Central memory CD8-positive, alpha-beta T cell (primary cell): ENCODE results near the gene GJD3.

Experiments used
- ATAC-seq: fragments of 150-1000 bp; cut with Tn5 transposase; replicated peaks from 2 replicates; pipeline ENCODE4 v1.10.0; 2022; ENCODE audit warnings: mild to moderate bottlenecking, moderate FRiP score, moderate number of reproducible peaks; ENCODE audit not compliant: poor library complexity, severe bottlenecking; ENCODE audit errors: extremely low read depth
- DNase-seq, 2 donors: peaks; one replicate each; pipeline ENCODE4 v3.0.0; 2021; ENCODE audit warnings: low spot score in 2 of 2
- H3K27ac Mint-ChIP-seq: one replicate; pipeline ENCODE4 v1.8.0; 2022; ENCODE audit warnings: low read depth, mild to moderate bottlenecking, moderate library complexity, mixed read lengths
- H3K27me3 Mint-ChIP-seq: one replicate; pipeline ENCODE4 v1.8.0; 2022; ENCODE audit warnings: mixed read lengths
- H3K36me3 Mint-ChIP-seq: one replicate; pipeline ENCODE4 v1.8.0; 2022; ENCODE audit warnings: mild to moderate bottlenecking, moderate library complexity, mixed read lengths; ENCODE audit not compliant: insufficient read depth
- H3K4me1 Mint-ChIP-seq: one replicate; pipeline ENCODE4 v1.8.0; 2022; ENCODE audit warnings: mixed read lengths
- H3K4me3 Mint-ChIP-seq: one replicate; pipeline ENCODE4 v1.8.0; 2022; ENCODE audit warnings: mild to moderate bottlenecking, moderate library complexity, mixed read lengths
- H3K9me3 Mint-ChIP-seq: one replicate; pipeline ENCODE4 v1.8.0; 2022; ENCODE audit warnings: mixed read lengths

The GJD3 gene

GRCh38 chr17:40347319-40348135 is 17.0 kb downstream of the GJD3 start:
- Mint-ChIP-seq H3K27me3 (no peaks in the 10 kb centered on the region), H3K36me3 (peaks cover 40% of the 10 kb centered on the region), H3K9me3 (no peaks in the 10 kb centered on the region), H3K4me3 (peak overlapping the region; percentile 31), H3K27ac (peak overlapping the region; percentile 49), H3K4me1 (peaks cover 59% of the 10 kb centered on the region)
- no peak for DNase-seq
- no peak for ATAC-seq

GRCh38 chr17:40346765-40347158 is 17.8 kb downstream of the GJD3 start:
- Mint-ChIP-seq H3K9me3 (no peaks in the 10 kb centered on the region), H3K36me3 (peaks cover 37% of the 10 kb centered on the region), H3K27me3 (no peaks in the 10 kb centered on the region), H3K4me1 (peaks cover 55% of the 10 kb centered on the region), H3K4me3 (peak overlapping the region; percentile 31), H3K27ac (peak overlapping the region; percentile 35)
- DNase-seq = no peak
- ATAC-seq = no peak

GRCh38 chr17:40345994-40346764 is 18.4 kb downstream of the GJD3 start:
- ATAC-seq = no peak
- no peaks in the 10 kb centered on the region for H3K27me3 Mint-ChIP-seq
- H3K4me1 Mint-ChIP-seq = peaks cover 57% of the 10 kb centered on the region
- H3K36me3 Mint-ChIP-seq = peaks cover 36% of the 10 kb centered on the region
- DNase-seq = no peak
- peak overlapping the region; percentile 61 for H3K4me3 Mint-ChIP-seq
- no peaks in the 10 kb centered on the region for H3K9me3 Mint-ChIP-seq
- peak overlapping the region; percentile 89 for H3K27ac Mint-ChIP-seq

DNA sequence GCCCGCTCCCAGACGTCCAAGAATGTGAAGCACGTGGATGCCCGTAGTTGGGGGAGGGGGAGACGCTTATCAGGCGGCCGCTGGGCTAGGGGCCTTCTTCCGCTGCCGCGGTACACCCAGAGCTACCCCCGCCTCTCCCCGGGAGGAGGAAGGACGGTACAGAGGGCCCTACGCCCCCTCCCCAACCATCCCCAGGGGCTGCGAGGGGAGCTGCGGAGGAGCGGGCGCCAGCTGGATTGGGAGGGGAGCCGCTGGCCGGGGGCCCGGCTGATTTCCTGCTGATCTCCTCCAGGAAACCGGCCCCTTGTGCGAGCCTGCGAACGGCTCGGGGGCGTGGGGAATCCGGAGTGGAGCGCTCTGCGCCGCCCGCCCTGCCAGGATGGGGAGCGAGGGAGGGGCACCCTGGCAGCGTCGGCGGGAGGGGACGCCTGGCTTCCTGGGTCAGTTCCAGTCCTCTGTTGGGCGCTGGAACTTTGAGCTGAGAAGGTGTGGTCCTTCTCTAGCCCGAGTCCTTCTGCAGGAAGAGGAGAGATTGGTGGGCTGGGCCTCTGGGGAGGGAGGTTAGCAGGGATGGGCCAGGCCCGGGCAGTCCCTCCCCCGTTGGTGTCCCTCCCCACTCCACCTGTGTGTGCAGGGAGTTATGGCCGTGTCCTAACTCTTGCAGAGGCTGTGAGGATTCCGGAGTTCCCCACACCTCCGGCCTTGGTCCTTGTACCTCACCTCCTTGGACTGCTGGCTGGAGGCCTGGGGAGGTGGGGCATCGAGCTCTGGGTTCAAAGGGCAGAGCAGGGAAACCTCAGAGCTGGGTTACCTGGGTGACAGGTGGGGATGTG is 19.2 kb downstream of the GJD3 start:
- Mint-ChIP-seq H3K27me3 (no peaks in the 10 kb centered on the region), H3K36me3 (peaks cover 34% of the 10 kb centered on the region), H3K4me1 (peaks cover 64% of the 10 kb centered on the region), H3K4me3 (peak overlapping the region; percentile 61), H3K9me3 (no peaks in the 10 kb centered on the region), H3K27ac (peak overlapping the region; percentile 89)
- ATAC-seq = no peak
- DNase-seq = peak in 1 of 2 donors; percentile 53

- H3K27ac Mint-ChIP-seq = peak overlapping the region; percentile 89
Measured at GRCh38 chr17:40344421-40345160, 19.9 kb downstream of the GJD3 start.

DNA sequence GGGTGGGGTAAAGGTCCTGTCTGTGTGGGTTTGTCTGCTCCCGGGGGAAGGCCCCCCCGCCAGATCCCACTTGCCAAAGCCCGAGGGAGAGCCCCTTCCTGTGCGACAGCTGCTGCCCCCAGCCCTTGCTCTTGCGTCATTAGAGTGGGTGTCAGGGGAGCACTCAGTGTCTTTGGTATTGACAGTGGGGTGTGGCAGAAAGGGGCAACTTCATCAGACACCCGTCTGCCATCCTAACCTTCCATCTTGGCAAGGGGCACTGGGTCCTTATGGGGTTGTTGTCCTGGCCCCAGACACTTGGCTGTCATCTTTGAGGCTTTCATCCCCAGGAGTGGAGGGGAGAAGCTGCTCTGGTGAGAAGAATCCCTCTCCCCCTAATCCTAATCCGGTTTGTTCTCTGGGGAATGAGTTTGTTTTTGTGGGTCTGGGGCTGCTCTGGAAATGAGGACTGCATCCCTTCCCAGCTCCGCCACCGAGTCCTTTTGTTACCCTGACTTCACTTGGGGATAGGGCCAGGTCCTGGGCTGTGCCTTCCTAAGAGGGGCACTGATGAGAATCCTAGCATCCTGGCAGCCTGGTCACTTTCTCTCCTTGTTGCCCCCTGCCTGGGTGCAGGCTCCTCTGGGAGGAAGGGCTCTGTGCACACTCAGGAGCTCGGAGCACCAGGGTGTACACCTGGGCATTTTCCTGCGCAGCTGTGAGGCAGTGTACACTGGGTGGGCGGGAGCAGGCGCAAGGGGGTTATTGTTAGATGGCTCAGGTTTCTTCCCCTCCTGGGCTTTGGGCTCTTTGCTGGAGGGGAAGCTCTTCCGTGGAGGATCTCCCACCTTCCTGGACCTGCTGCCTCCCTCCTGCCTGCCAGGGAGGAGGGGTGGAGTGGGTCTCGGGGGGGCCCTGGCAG is 21.1 kb downstream of the GJD3 start:
- peak overlapping the region; percentile 89 for H3K27ac Mint-ChIP-seq
- no peaks in the 10 kb centered on the region for H3K27me3 Mint-ChIP-seq

More at GRCh38 chr17:40344421-40345160, 19.9 kb downstream of the GJD3 start:
- Mint-ChIP-seq H3K36me3 (peaks cover 31% of the 10 kb centered on the region), H3K4me3 (peak overlapping the region; percentile 61), H3K4me1 (peaks cover 64% of the 10 kb centered on the region), H3K27me3 (no peaks in the 10 kb centered on the region), H3K9me3 (no peaks in the 10 kb centered on the region)
- ATAC-seq = peak; percentile 31
- DNase-seq = no peak

DNA sequence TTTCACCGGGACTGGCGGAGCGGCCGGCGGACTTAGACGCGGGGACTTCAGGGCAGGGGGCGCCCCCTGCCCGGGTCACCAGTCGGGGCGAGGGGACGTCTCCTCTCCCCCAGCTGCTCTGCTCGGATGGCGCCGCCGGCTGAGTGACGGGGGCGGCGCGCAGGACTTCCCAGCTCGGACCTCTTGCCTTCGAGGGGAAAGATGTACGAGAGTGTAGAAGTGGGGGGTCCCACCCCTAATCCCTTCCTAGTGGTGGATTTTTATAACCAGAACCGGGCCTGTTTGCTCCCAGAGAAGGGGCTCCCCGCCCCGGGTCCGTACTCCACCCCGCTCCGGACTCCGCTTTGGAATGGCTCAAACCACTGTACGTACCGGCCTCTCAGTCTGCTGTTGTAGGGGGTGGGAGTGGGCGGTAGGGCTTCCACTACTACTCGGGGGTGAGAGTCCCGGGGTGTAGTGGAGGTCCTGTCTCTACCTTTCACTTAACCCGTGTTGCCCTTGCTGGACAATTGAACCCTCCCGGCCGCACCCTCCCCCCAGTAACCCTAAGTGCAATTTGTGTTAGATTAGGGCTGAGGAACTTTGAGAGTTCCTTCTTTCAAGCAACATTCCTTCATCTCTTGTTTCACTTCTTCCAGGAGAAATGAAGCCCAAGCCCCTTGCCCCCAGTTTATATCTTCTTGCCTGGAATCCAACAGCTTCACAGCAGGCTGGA is 21.9 kb downstream of the GJD3 start:
- DNase-seq = no peak
- peak overlapping the region; percentile 61 for H3K4me3 Mint-ChIP-seq
- no peak for ATAC-seq
- no peaks in the 10 kb centered on the region for H3K27me3 Mint-ChIP-seq
- H3K9me3 Mint-ChIP-seq = no peaks in the 10 kb centered on the region
- peaks cover 65% of the 10 kb centered on the region for H3K4me1 Mint-ChIP-seq
- peaks cover 32% of the 10 kb centered on the region for H3K36me3 Mint-ChIP-seq
- H3K27ac Mint-ChIP-seq = peak overlapping the region; percentile 89

More for the DNA sequence above, 21.1 kb downstream of the GJD3 start:
- H3K36me3 Mint-ChIP-seq = peaks cover 31% of the 10 kb centered on the region
- no peak for DNase-seq
- no peaks in the 10 kb centered on the region for H3K9me3 Mint-ChIP-seq
- no peak for ATAC-seq
- H3K4me1 Mint-ChIP-seq = peaks cover 64% of the 10 kb centered on the region
- H3K4me3 Mint-ChIP-seq = peak overlapping the region; percentile 61

DNA sequence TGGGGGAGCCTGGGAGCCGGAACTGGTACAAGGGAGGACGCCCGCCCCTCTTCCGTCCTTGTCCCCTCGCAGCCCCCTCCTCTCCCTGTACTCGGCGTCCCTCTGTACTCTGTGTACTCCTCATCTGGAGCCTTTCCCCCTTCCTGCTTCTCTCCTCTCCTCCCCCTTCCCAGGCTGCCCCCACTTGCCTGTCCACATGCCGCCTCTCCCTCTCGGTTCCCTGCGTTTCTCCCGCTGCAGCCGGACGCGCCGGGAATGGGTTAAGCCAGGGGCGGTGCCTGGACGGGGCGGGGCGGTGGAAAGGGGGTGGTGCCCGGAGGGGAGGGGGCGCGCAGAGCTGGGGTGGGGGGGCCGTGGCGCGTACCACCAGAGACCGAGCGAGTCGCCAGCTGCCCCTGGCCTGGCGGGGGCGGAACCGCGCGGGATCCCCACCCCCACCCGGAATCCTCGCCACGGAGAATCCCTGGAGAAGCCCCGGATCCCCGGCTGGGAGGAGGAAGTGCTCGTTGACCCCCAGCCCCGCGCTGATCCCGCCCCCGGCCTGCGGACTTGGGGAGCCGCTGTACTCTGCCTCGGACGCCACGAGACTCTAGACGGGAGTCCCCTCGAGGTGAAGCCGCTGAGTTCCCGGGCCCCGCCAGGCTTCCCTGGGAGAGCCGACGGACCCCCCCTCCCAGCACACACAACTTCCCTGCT is 22.6 kb downstream of the GJD3 start:
- H3K4me1 Mint-ChIP-seq = peaks cover 65% of the 10 kb centered on the region
- H3K36me3 Mint-ChIP-seq = peaks cover 32% of the 10 kb centered on the region
- H3K9me3 Mint-ChIP-seq = no peaks in the 10 kb centered on the region
- H3K27ac Mint-ChIP-seq = peak overlapping the region; percentile 89
- H3K27me3 Mint-ChIP-seq = no peaks in the 10 kb centered on the region
- DNase-seq = no peak
- ATAC-seq = no peak
- peak overlapping the region; percentile 61 for H3K4me3 Mint-ChIP-seq

DNA sequence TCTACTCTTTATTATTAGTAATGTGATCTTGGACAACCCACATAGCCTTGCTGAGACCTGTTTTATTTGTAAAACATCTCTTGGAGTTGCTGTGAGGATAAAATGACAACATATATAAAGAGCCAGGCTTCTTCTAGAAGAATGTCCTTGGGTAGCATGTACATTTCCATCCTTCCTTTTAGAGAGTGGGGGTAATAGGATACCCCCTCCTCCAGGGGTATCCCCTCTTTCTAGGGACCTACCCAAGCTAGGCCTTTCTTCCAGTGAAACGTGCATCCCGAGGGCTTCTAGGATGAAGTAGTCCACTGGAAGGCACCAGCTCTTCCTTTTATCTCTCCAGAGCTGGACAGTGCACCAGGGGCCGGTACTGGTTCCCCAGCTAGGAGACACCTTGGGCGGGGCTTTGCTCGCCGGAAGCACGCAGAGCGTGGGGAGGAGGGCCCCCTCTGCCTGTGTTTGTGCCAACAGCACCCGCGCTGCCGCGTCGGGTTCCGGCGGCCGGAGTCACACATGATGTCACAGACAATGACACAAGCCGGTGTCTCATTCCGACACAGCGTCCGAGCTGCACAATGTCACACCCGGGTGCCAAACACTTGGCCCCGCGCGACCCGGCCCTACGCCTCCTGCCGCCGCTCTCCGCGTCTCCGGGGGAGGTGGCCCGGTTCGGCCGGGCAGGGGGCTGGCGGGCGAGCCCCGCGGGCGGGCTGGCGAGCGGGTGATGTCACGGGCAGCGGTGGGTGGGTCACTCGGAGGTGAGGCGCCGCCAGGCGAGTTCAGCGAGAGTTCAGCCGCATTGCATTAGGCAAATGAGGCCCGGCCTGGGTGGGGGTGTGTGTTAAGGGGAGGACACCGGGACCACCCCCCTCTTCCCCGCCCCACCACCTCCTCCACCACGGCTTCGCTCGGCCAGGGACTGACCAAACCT is 23.4 kb downstream of the GJD3 start:
- Mint-ChIP-seq H3K4me1 (peaks cover 65% of the 10 kb centered on the region), H3K36me3 (peaks cover 35% of the 10 kb centered on the region), H3K4me3 (peak overlapping the region; percentile 61), H3K27me3 (no peaks in the 10 kb centered on the region), H3K27ac (peak overlapping the region; percentile 89), H3K9me3 (no peaks in the 10 kb centered on the region)
- ATAC-seq (peak; percentile 81), DNase-seq (peak; percentile 83 to 91)
